HFFc6 (cell line): ENCODE measurements around the gene COPS4. TPM values are rescaled to one million over a fixed set of nuclear protein-coding genes. Genes with fewer than 3 reads are reported as not detected.

Source experiments
- DNase-seq: peaks from one replicate; pipeline ENCODE4 v3.0.0-alpha.2; 2018
- H3K27ac Mint-ChIP-seq: 2 replicates; pipeline ENCODE4 v1.8.0; 2020; ENCODE audit warnings: mild to moderate bottlenecking, mixed read lengths
- H3K27me3 Mint-ChIP-seq: 2 replicates; pipeline ENCODE4 v1.8.0; 2021; ENCODE audit warnings: mild to moderate bottlenecking, moderate library complexity, mixed read lengths; ENCODE audit not compliant: insufficient read depth
- H3K36me3 Mint-ChIP-seq: 2 replicates; pipeline ENCODE4 v1.8.0; 2021; ENCODE audit warnings: low read depth, mixed read lengths
- H3K4me1 Mint-ChIP-seq: 2 replicates; pipeline ENCODE4 v1.8.0; 2020; ENCODE audit warnings: low read depth, mixed read lengths
- H3K4me3 Mint-ChIP-seq: 2 replicates; pipeline ENCODE4 v1.8.0; 2020; ENCODE audit warnings: mild to moderate bottlenecking, moderate library complexity, mixed read lengths
- H3K9me3 Mint-ChIP-seq: 2 replicates; pipeline ENCODE4 v1.8.0; 2020; ENCODE audit warnings: mild to moderate bottlenecking, mixed read lengths
- CTCF ChIP-seq: fragments of 200-600 bp; sonication (generic); IDR thresholded peaks from 2 replicates; pipeline ENCODE4 v1.5.0; 2021; ENCODE audit warnings: antibody characterized with exemption, mild to moderate bottlenecking
- total RNA-seq, 6 experiments: library from RNA; stranded (reverse); fragmentation: NEBNext Ultra II Directional; extraction: Animal tissue kit (Norgen Biotek cat#: 25700); gene quantifications; 2 replicates in 1 of 6; 3 replicates in 5 of 6; pipeline ENCODE4 v1.2.3, GENCODE V29; 2021

The COPS4 gene
- total RNA-seq, 6 experiments from 2014 or later, result 56.4 to 73.6 (median 69.2) TPM

- peak within 1 kb of the TSS; percentile 99 for H3K4me3 Mint-ChIP-seq
- H3K36me3 Mint-ChIP-seq, result peaks cover 2% of the 10 kb centered on the region
- peaks cover 2% of the 10 kb centered on the region; the same call in 1 of the 2 replicates for H3K27me3 Mint-ChIP-seq
- no peak for TF ChIP-seq CTCF
- H3K4me1 Mint-ChIP-seq, result peaks cover 52% of the 10 kb centered on the region
- peak; percentile 79 for DNase-seq
- H3K27ac Mint-ChIP-seq, result peak within 1 kb of the TSS; percentile 92
- no peaks in the 10 kb centered on the region for H3K9me3 Mint-ChIP-seq
Measured at GRCh38 chr4:83010522-83011318, 24.3 kb upstream of the COPS4 start, which contains the start of gene LIN54. TSS of gene LIN54 (minus strand) at chr4:83010823. CDS start at chr4:82984844, 25,979 bp downstream.

GRCh38 chr4:83011689-83012199 is 23.2 kb upstream of the COPS4 start:
- TF ChIP-seq CTCF, result no peak
- Mint-ChIP-seq H3K27me3 (peaks cover 2% of the 10 kb centered on the region; the same call in 1 of the 2 replicates), H3K4me3 (peak overlapping the region; percentile 99), H3K36me3 (no peaks in the 10 kb centered on the region), H3K27ac (peak overlapping the region; percentile 92), H3K4me1 (peaks cover 52% of the 10 kb centered on the region), H3K9me3 (no peaks in the 10 kb centered on the region)
- DNase-seq, result peak; percentile 3

GRCh38 chr4:83012200-83012686 is 22.7 kb upstream of the COPS4 start:
- H3K4me3 Mint-ChIP-seq, result peak overlapping the region; percentile 99
- no peak for TF ChIP-seq CTCF
- H3K9me3 Mint-ChIP-seq, result no peaks in the 10 kb centered on the region
- H3K27me3 Mint-ChIP-seq, result peaks cover 2% of the 10 kb centered on the region; the same call in 1 of the 2 replicates
- H3K27ac Mint-ChIP-seq, result peak overlapping the region; percentile 92
- no peaks in the 10 kb centered on the region for H3K36me3 Mint-ChIP-seq
- peak; percentile 8 for DNase-seq
- peaks cover 51% of the 10 kb centered on the region for H3K4me1 Mint-ChIP-seq

- DNase-seq, result peak; percentile 97
- Mint-ChIP-seq H3K9me3 (no peaks in the 10 kb centered on the region), H3K36me3 (no peaks in the 10 kb centered on the region), H3K4me3 (peak overlapping the region; percentile 93), H3K4me1 (peaks cover 45% of the 10 kb centered on the region), H3K27ac (peak overlapping the region; percentile 91), H3K27me3 (peaks cover 2% of the 10 kb centered on the region; the same call in 1 of the 2 replicates)
- peak; percentile 76 for TF ChIP-seq CTCF
Measured at GRCh38 chr4:83012687-83013419, 22.1 kb upstream of the COPS4 start.

GRCh38 chr4:83013420-83013867 is 21.5 kb upstream of the COPS4 start:
- Mint-ChIP-seq H3K4me3 (peak overlapping the region; percentile 93), H3K27ac (peak overlapping the region; percentile 91), H3K27me3 (peaks cover 2% of the 10 kb centered on the region; the same call in 1 of the 2 replicates), H3K9me3 (no peaks in the 10 kb centered on the region), H3K4me1 (peaks cover 39% of the 10 kb centered on the region), H3K36me3 (no peaks in the 10 kb centered on the region)
- no peak for TF ChIP-seq CTCF
- no peak for DNase-seq
